Keratinocyte (primary cell): Measurements from ENCODE around the gene MEP1B. TPM values are rescaled to one million over a fixed set of nuclear protein-coding genes. Genes with fewer than 3 reads are reported as not detected.

Experiments
- DNase-seq: peaks from one replicate; pipeline ENCODE4 v3.0.0-alpha.2; 2011; ENCODE audit warnings: low read depth, missing footprints, low spot score
- FAIRE-seq: peaks from 2 replicates; lab custom pipeline; 2011; peaks lifted over from hg19 to GRCh38; lab: Jason Lieb, UNC
- H2AFZ ChIP-seq: 2 replicates; pipeline ENCODE4 v1.6.0; 2012; ENCODE audit warnings: low read length, control low read depth, inconsistent platforms; ENCODE audit not compliant: control insufficient read depth
- H3K27ac ChIP-seq: 2 replicates; pipeline ENCODE4 v1.5.1; 2011; ENCODE audit warnings: low read length; ENCODE audit not compliant: control insufficient read depth, insufficient read depth
- H3K27me3 ChIP-seq: 3 replicates; pipeline ENCODE4 v1.6.0; 2011; ENCODE audit warnings: low read length; ENCODE audit not compliant: control insufficient read depth, insufficient read depth; ENCODE audit errors: extremely low read depth
- H3K36me3 ChIP-seq, 2 experiments: 2 replicates in 1 of 2; 3 replicates in 1 of 2; pipeline ENCODE4 v1.5.1; 2011; ENCODE audit warnings: low read length in 2 of 2, mild to moderate bottlenecking in 1 of 2; ENCODE audit not compliant: control insufficient read depth in 2 of 2, insufficient read depth in 2 of 2; ENCODE audit errors: extremely low read depth in 1 of 2
- H3K4me1 ChIP-seq: 3 replicates; pipeline ENCODE4 v1.5.1; 2011; ENCODE audit warnings: low read length; ENCODE audit not compliant: control insufficient read depth, insufficient read depth; ENCODE audit errors: extremely low read depth
- H3K4me2 ChIP-seq: 3 replicates; pipeline ENCODE4 v1.6.0; 2011; ENCODE audit warnings: low read depth, low read length; ENCODE audit not compliant: control insufficient read depth, insufficient read depth; ENCODE audit errors: extremely low read depth
- H3K4me3 ChIP-seq, 3 experiments: fragments of 200-600 bp in 1 of 3; sonication (generic) in 1 of 3; 2 replicates in 2 of 3; 3 replicates in 1 of 3; pipeline ENCODE4 v1.5.1; 2011 to 2016; ENCODE audit warnings: low read length in 3 of 3, mild to moderate bottlenecking in 3 of 3, control low read depth in 2 of 3, inconsistent platforms in 1 of 3, low read depth in 1 of 3, mixed read lengths in 1 of 3, mixed run types in 1 of 3, moderate library complexity in 1 of 3; ENCODE audit not compliant: control insufficient read depth in 2 of 3, insufficient read depth in 2 of 3; ENCODE audit errors: extremely low read depth in 1 of 3
- H3K79me2 ChIP-seq: 2 replicates; pipeline ENCODE4 v1.6.0; 2012; ENCODE audit warnings: low read length; ENCODE audit not compliant: control insufficient read depth, insufficient read depth
- H3K9ac ChIP-seq: 3 replicates; pipeline ENCODE4 v1.6.0; 2011; ENCODE audit warnings: low read length; ENCODE audit not compliant: control insufficient read depth, insufficient read depth; ENCODE audit errors: extremely low read depth
- H3K9me1 ChIP-seq: 3 replicates; pipeline ENCODE4 v1.6.0; 2011; ENCODE audit warnings: low read length; ENCODE audit not compliant: control insufficient read depth, insufficient read depth; ENCODE audit errors: extremely low read depth
- H3K9me3 ChIP-seq: 2 replicates; pipeline ENCODE4 v1.5.1; 2012; ENCODE audit warnings: low read depth, low read length; ENCODE audit not compliant: control insufficient read depth
- H4K20me1 ChIP-seq: 3 replicates; pipeline ENCODE4 v1.6.0; 2011; ENCODE audit warnings: low read length; ENCODE audit not compliant: control insufficient read depth, insufficient read depth; ENCODE audit errors: extremely low read depth
- EZH2 ChIP-seq: IDR thresholded peaks from one replicate; pipeline ENCODE4 v1.6.1; 2012; ENCODE audit warnings: inconsistent platforms, mild to moderate bottlenecking, low read length, moderate library complexity
- dilution Hi-C: fragments of 300-500 bp; cut with MboI; formaldehyde crosslinking; loops from one replicate; pipeline ENCODE4 v1.7.0; 2020; ENCODE audit warnings: low sequenced_read_pairs; ENCODE audit not compliant: extremely low pct_ligation_motif_present
- polyA plus RNA-seq, 5 experiments: library from polyadenylated mRNA; depleted of rRNA in 3 of 5; stranded (reverse) in 3 of 5; stranded (forward) in 1 of 5; unstranded in 1 of 5; fragments of >200 nt; gene quantifications; 1 replicate in 1 of 5; 2 replicates in 3 of 5; 3 replicates in 1 of 5; pipeline versions ENCODE4 v1.2.1 to v1.2.3, GENCODE V29; 2011 to 2012; ENCODE audit warnings: missing spikeins in 2 of 5, low read depth in 1 of 5, low replicate concordance in 1 of 5
- TF ChIP-seq, protein P1 (sequence below), 3 experiments: IDR thresholded peaks in 1 of 3; conservative IDR thresholded peaks in 1 of 3; optimal IDR thresholded peaks in 1 of 3; 2 replicates in 2 of 3; 3 replicates in 1 of 3; pipeline versions ENCODE3 to v1.5.1; 2011; ENCODE audit warnings: low read length in 3 of 3, mild to moderate bottlenecking in 3 of 3, moderate library complexity in 2 of 3, control low read depth in 1 of 3, inconsistent platforms in 1 of 3; ENCODE audit not compliant: insufficient read depth in 2 of 3; ENCODE audit errors: extremely low read depth in 1 of 3

The MEP1B gene
- polyA plus RNA-seq, 1 donor (not counting 4 experiments of a cell fraction or from before 2014, with no cell fraction given), result 0.03 TPM

DNA sequence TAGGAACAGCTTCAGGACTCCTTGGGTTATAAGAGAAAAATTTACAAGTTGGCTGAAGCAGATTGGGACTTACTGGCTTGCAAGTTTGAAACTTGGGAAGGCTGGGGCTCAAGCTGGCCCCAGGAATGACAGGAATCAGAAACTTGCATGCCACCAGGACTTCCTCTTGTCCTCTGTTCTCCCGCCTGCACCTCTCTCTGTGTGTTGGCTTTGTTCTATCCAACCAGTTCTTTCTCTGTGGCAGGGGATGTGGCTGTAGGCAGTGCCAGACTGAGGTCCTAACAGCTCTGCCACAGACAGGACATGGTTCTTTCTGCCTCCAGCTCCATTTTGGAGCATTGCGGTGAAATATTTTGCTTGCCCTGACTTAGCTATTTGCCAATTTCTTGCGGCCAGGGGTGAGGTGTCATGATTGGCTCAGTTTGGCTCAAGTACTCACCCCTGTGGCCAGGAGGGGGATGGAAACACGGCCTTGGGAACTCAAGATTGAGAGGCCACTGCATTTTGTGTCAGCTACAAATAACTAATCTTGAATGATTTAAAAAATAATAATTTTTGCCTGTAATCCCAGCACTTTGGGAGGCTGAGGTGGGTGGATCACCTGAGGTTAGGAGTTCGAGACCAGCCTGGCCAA lies 48.9 kb downstream of the MEP1B start:
- Histone ChIP-seq H3K9me3 (no peaks in the 10 kb centered on the region), H3K4me3 (no peak overlapping the region), H4K20me1 (no peaks in the 10 kb centered on the region), H3K4me1 (no peaks in the 10 kb centered on the region), H3K27me3 (no peaks in the 10 kb centered on the region), H3K9me1 (no peaks in the 10 kb centered on the region), H3K36me3 (no peaks in the 10 kb centered on the region), H3K27ac (no peak overlapping the region), H3K79me2 (no peaks in the 10 kb centered on the region), H3K9ac (no peak overlapping the region), H3K4me2 (no peak overlapping the region), H2AFZ (no peak overlapping the region)
- TF ChIP-seq, protein P1, sequence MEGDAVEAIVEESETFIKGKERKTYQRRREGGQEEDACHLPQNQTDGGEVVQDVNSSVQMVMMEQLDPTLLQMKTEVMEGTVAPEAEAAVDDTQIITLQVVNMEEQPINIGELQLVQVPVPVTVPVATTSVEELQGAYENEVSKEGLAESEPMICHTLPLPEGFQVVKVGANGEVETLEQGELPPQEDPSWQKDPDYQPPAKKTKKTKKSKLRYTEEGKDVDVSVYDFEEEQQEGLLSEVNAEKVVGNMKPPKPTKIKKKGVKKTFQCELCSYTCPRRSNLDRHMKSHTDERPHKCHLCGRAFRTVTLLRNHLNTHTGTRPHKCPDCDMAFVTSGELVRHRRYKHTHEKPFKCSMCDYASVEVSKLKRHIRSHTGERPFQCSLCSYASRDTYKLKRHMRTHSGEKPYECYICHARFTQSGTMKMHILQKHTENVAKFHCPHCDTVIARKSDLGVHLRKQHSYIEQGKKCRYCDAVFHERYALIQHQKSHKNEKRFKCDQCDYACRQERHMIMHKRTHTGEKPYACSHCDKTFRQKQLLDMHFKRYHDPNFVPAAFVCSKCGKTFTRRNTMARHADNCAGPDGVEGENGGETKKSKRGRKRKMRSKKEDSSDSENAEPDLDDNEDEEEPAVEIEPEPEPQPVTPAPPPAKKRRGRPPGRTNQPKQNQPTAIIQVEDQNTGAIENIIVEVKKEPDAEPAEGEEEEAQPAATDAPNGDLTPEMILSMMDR (optimal IDR thresholded peaks at IDR 0.05 in 1 of 3, IDR thresholded peaks at IDR 0.05 in 1 of 3, conservative IDR thresholded peaks at IDR 0.05 in 1 of 3; ENCODE audit: extremely low read depth in 1 of 3, insufficient read depth in 2 of 3, low read length in 3 of 3), result no peak
- no peak for TF ChIP-seq EZH2
- FAIRE-seq, result no peak
- dilution Hi-C loops, result no loop called here
- DNase-seq, result no peak

DNA sequence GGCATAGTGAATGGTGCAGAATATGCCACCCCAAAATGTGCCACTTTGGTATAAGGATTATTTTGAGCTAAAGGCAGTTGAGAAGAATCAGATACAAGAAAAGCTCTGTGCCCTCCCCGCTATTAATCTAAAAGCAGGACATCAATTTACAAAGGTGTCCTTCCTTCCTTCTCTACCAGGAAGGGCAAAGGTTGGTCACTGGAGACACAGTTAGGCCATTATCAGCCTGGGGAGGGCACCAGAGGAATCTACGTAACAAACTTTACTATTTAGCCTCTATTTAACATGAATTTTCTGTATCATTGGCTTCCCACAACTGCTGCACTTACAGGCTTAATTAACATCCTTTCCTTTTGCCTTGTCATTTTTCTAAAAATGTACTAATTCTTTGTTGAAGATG lies 52.6 kb downstream of the MEP1B start:
- no peak for FAIRE-seq
- Histone ChIP-seq H3K4me1 (no peaks in the 10 kb centered on the region), H3K27me3 (no peaks in the 10 kb centered on the region), H3K9ac (no peak overlapping the region), H2AFZ (no peak overlapping the region), H3K79me2 (no peaks in the 10 kb centered on the region), H3K36me3 (no peaks in the 10 kb centered on the region), H3K27ac (no peak overlapping the region), H3K4me3 (no peak overlapping the region), H4K20me1 (no peaks in the 10 kb centered on the region), H3K9me1 (no peaks in the 10 kb centered on the region), H3K9me3 (no peaks in the 10 kb centered on the region), H3K4me2 (no peak overlapping the region)
- TF ChIP-seq, protein P1 (optimal IDR thresholded peaks at IDR 0.05 in 1 of 3, IDR thresholded peaks at IDR 0.05 in 1 of 3, conservative IDR thresholded peaks at IDR 0.05 in 1 of 3; ENCODE audit: extremely low read depth in 1 of 3, insufficient read depth in 2 of 3, low read length in 3 of 3), result no peak
- TF ChIP-seq EZH2, result no peak
- no peak for DNase-seq
- dilution Hi-C loops, result no loop called here
